NOMO-1 treated with dmso at 0.1 percent for 144 hours (cell line): ENCODE data around the gene GLB1L3.
"Not testable (repeated sequence)": the region's sequence is repeated elsewhere in the genome, so short reads cannot be mapped to it uniquely, and the experiment has no call there.

Source experiments
- DNase-seq: peaks from one replicate; lab custom pipeline; 2025; ENCODE audit not compliant: unreplicated experiment; lab: John Stamatoyannopoulos, UW

GLB1L3 gene

GRCh38 chr11:134272381-134273316 lies 3.5 kb upstream of the GLB1L3 start:
- DNase-seq, result no peak

GRCh38 chr11:134273317-134273712 lies 2.9 kb upstream of the GLB1L3 start:
- no peak for DNase-seq

- no peak for DNase-seq
These were observed 1.0 kb upstream of the GLB1L3 start for GRCh38 chr11:134275188-134275533.

- no peak for DNase-seq
These were observed 410 bp downstream of the GLB1L3 start for GRCh38 chr11:134276396-134277182.

GRCh38 chr11:134277183-134278001 lies 1.2 kb downstream of the GLB1L3 start:
- DNase-seq, result no peak

- DNase-seq, result no peak
These were observed 2.2 kb downstream of the GLB1L3 start for GRCh38 chr11:134278356-134278755.

GRCh38 chr11:134281635-134282034 lies 5.5 kb downstream of the GLB1L3 start:
- not testable (repeated sequence) for DNase-seq

GRCh38 chr11:134282121-134283045 lies 6.2 kb downstream of the GLB1L3 start:
- DNase-seq, result no peak

- DNase-seq, result no peak
These were observed 7.5 kb downstream of the GLB1L3 start for GRCh38 chr11:134283461-134284230.

GRCh38 chr11:134284349-134284748 lies 8.2 kb downstream of the GLB1L3 start:
- DNase-seq, result not testable (repeated sequence)

GRCh38 chr11:134287561-134287960 lies 11.4 kb downstream of the GLB1L3 start:
- no peak for DNase-seq

- DNase-seq, result no peak
These were observed 12.3 kb downstream of the GLB1L3 start for GRCh38 chr11:134288486-134288885.

- DNase-seq, result no peak
These were observed 13.0 kb downstream of the GLB1L3 start for GRCh38 chr11:134289167-134289566.

GRCh38 chr11:134289789-134290188 lies 13.6 kb downstream of the GLB1L3 start:
- DNase-seq, result no peak

GRCh38 chr11:134290646-134291045 lies 14.5 kb downstream of the GLB1L3 start:
- DNase-seq, result no peak

GRCh38 chr11:134291196-134291595 lies 15.0 kb downstream of the GLB1L3 start:
- DNase-seq, result no peak

GRCh38 chr11:134292661-134293060 lies 16.5 kb downstream of the GLB1L3 start:
- no peak for DNase-seq

- no peak for DNase-seq
These were observed 17.2 kb downstream of the GLB1L3 start for GRCh38 chr11:134293119-134294113.
